ENCODE measurements around the gene MACROD2. TPM values are rescaled to one million over a fixed set of nuclear protein-coding genes. Genes with fewer than 3 reads are reported as not detected.

The MACROD2 gene
- total RNA-seq, 3 donors from 2014 or later = 3.2 to 7.6 (median 6.4) TPM

GRCh38 chr20:15866916-15867730, 1871.8 kb downstream of the MACROD2 start:
- Histone ChIP-seq H3K36me3 (ENCODE audit: low read depth) (no peaks in the 10 kb centered on the region), H3K4me1 (ENCODE audit: low read depth) (no peaks in the 10 kb centered on the region), H3K4me3 (no peak overlapping the region), H3K9me3 (no peaks in the 10 kb centered on the region)
- ATAC-seq = no peak
- DNase-seq = no peak
- intact Hi-C loops (cut with DNase I, micrococcal nuclease) = no loop called here
- no peak for TF ChIP-seq CTCF (IDR thresholded peaks at IDR 0.05)

GRCh38 chr20:15867899-15868298, 1872.6 kb downstream of the MACROD2 start:
- intact Hi-C loops (cut with DNase I, micrococcal nuclease) = no loop called here
- no peak for DNase-seq
- H3K4me3 ChIP-seq = no peak overlapping the region
- no peaks in the 10 kb centered on the region for H3K36me3 ChIP-seq (ENCODE audit: low read depth)
- no peak for ATAC-seq
- H3K4me1 ChIP-seq (ENCODE audit: low read depth) = no peaks in the 10 kb centered on the region
- H3K9me3 ChIP-seq = no peaks in the 10 kb centered on the region
- TF ChIP-seq CTCF (IDR thresholded peaks at IDR 0.05) = no peak

GRCh38 chr20:15875446-15875845, 1880.1 kb downstream of the MACROD2 start:
- intact Hi-C loops (cut with DNase I, micrococcal nuclease) = no loop called here
- ATAC-seq (no peak), DNase-seq (no peak)
- Histone ChIP-seq H3K9me3 (no peaks in the 10 kb centered on the region), H3K4me3 (no peak overlapping the region), H3K4me1 (ENCODE audit: low read depth) (no peaks in the 10 kb centered on the region), H3K36me3 (ENCODE audit: low read depth) (no peaks in the 10 kb centered on the region)
- no peak for TF ChIP-seq CTCF (IDR thresholded peaks at IDR 0.05)

- Histone ChIP-seq H3K9me3 (peaks cover 6% of the 10 kb centered on the region), H3K4me3 (no peak overlapping the region), H3K4me1 (ENCODE audit: low read depth) (no peaks in the 10 kb centered on the region), H3K36me3 (ENCODE audit: low read depth) (no peaks in the 10 kb centered on the region)
- TF ChIP-seq CTCF (IDR thresholded peaks at IDR 0.05) = no peak
- no peak for DNase-seq
- intact Hi-C loops (cut with DNase I, micrococcal nuclease) = no loop called here
- ATAC-seq = no peak
Observed at GRCh38 chr20:15882553-15882952, 1887.2 kb downstream of the MACROD2 start.

- Histone ChIP-seq H3K9me3 (no peaks in the 10 kb centered on the region), H3K36me3 (ENCODE audit: low read depth) (no peaks in the 10 kb centered on the region), H3K4me3 (no peak overlapping the region), H3K4me1 (ENCODE audit: low read depth) (no peaks in the 10 kb centered on the region)
- DNase-seq = no peak
- intact Hi-C loops (cut with DNase I, micrococcal nuclease) = no loop called here
- ATAC-seq = no peak
- no peak for TF ChIP-seq CTCF (IDR thresholded peaks at IDR 0.05)
Observed at GRCh38 chr20:15886250-15886649, 1890.9 kb downstream of the MACROD2 start.
